Prostate gland (tissue), 2 donors: ENCODE data around the gene CHRNE.

ENCODE experiments used
- CTCF ChIP-seq, 4 experiments: fragments of 200-600 bp in 2 of 4; fragments of 450-650 bp in 2 of 4; sonication (generic) in 2 of 4; IDR thresholded peaks; 1 replicate in 3 of 4; 2 replicates in 1 of 4; pipeline ENCODE4 v1.5.1; 2016 to 2019; ENCODE audit warnings: antibody characterized with exemption in 4 of 4, mild to moderate bottlenecking in 2 of 4, moderate library complexity in 2 of 4
- POLR2AphosphoS5 ChIP-seq: sonication (generic); formaldehyde crosslinking; IDR thresholded peaks from one replicate; pipeline ENCODE4 v1.6.1; 2017; ENCODE audit warnings: antibody characterized with exemption

- TF ChIP-seq POLR2AphosphoS5 = no peak
- TF ChIP-seq CTCF (IDR thresholded peaks at IDR 0.05) = no peak
Measured at GRCh38 chr17:4920351-4921048, 17.6 kb upstream of the CHRNE start.
